ENCODE data around the gene PDZRN4. TPM values are rescaled to one million over a fixed set of nuclear protein-coding genes. Genes with fewer than 3 reads are reported as not detected.

Gene PDZRN4
- total RNA-seq, 2 donors from 2014 or later: 0.35 to 3.5 TPM

- no peak overlapping the region for H3K27ac ChIP-seq
- H3K4me3 ChIP-seq: no peak overlapping the region
- no peak overlapping the region for H3K9ac ChIP-seq (ENCODE audit: low read depth in 2 of 2, low read length in 2 of 2)
- DNase-seq: no peak
- H3K27me3 ChIP-seq: no peaks in the 10 kb centered on the region
- H3K4me1 ChIP-seq: no peaks in the 10 kb centered on the region
- H3K9me3 ChIP-seq: no peaks in the 10 kb centered on the region
- no peaks in the 10 kb centered on the region for H3K36me3 ChIP-seq
- TF ChIP-seq, protein P1, sequence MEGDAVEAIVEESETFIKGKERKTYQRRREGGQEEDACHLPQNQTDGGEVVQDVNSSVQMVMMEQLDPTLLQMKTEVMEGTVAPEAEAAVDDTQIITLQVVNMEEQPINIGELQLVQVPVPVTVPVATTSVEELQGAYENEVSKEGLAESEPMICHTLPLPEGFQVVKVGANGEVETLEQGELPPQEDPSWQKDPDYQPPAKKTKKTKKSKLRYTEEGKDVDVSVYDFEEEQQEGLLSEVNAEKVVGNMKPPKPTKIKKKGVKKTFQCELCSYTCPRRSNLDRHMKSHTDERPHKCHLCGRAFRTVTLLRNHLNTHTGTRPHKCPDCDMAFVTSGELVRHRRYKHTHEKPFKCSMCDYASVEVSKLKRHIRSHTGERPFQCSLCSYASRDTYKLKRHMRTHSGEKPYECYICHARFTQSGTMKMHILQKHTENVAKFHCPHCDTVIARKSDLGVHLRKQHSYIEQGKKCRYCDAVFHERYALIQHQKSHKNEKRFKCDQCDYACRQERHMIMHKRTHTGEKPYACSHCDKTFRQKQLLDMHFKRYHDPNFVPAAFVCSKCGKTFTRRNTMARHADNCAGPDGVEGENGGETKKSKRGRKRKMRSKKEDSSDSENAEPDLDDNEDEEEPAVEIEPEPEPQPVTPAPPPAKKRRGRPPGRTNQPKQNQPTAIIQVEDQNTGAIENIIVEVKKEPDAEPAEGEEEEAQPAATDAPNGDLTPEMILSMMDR (IDR thresholded peaks at IDR 0.05): no peak
- intact Hi-C loops (cut with DNase I): no loop called here
Measured at GRCh38 chr12:41514021-41514777, 326.1 kb downstream of the PDZRN4 start.

GRCh38 chr12:41514907-41515306 lies 326.8 kb downstream of the PDZRN4 start:
- H3K4me3 ChIP-seq: no peak overlapping the region
- no peaks in the 10 kb centered on the region for H3K4me1 ChIP-seq
- DNase-seq: no peak
- no peaks in the 10 kb centered on the region for H3K36me3 ChIP-seq
- TF ChIP-seq, protein P1 (IDR thresholded peaks at IDR 0.05): no peak
- H3K27me3 ChIP-seq: no peaks in the 10 kb centered on the region
- intact Hi-C loops (cut with DNase I): no loop called here
- no peak overlapping the region for H3K9ac ChIP-seq (ENCODE audit: low read depth in 2 of 2, low read length in 2 of 2)
- H3K9me3 ChIP-seq: no peaks in the 10 kb centered on the region
- no peak overlapping the region for H3K27ac ChIP-seq

DNA sequence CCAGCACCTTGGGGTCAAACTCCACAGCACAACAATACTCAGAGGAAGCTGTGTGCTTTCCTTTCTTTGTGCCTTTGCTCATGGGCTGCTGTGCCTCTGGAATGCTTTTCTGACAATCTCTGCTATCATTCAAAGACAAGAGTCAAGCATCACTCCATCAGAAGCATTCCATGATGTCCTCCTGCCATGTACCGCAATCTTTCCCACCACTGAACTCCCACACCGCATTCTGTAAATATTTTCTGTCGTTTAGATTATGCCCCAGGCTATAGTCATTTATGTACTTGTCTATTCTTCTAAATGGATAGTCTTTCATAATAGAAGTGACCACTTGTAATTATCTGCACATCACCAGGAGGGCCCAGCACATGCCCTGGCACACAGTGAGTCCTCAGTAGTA lies 327.8 kb downstream of the PDZRN4 start:
- intact Hi-C loops (cut with DNase I): no loop called here
- no peak for DNase-seq
- Histone ChIP-seq H3K27me3 (no peaks in the 10 kb centered on the region), H3K36me3 (no peaks in the 10 kb centered on the region), H3K27ac (no peak overlapping the region), H3K9ac (ENCODE audit: low read depth in 2 of 2, low read length in 2 of 2) (no peak overlapping the region), H3K9me3 (no peaks in the 10 kb centered on the region), H3K4me3 (no peak overlapping the region), H3K4me1 (no peaks in the 10 kb centered on the region)
- TF ChIP-seq, protein P1 (IDR thresholded peaks at IDR 0.05): no peak

DNA sequence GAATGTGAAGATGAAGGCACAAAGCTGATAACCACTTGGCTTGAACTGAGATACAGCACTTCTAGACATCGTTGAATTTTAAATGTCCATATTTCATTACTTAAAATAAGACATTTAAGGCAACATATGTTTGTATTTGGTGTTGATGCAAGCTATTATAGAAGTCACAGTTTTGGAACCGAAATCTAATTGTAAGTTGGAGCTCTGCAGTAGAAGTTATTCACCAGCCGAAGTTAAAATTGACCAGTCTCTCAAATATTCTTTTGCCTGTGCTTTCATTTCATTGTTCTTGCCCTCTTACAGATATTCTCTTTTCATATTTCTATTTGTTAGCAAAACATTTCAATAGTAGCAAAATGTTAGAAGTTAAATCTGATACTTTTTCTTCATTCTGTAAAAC lies 332.7 kb downstream of the PDZRN4 start:
- no peak overlapping the region for H3K9ac ChIP-seq (ENCODE audit: low read depth in 2 of 2, low read length in 2 of 2)
- no peaks in the 10 kb centered on the region for H3K27me3 ChIP-seq
- H3K4me1 ChIP-seq: no peaks in the 10 kb centered on the region
- TF ChIP-seq, protein P1 (IDR thresholded peaks at IDR 0.05): no peak
- H3K36me3 ChIP-seq: no peaks in the 10 kb centered on the region
- H3K4me3 ChIP-seq: no peak overlapping the region
- intact Hi-C loops (cut with DNase I): no loop called here
- H3K27ac ChIP-seq: no peak overlapping the region
- no peaks in the 10 kb centered on the region for H3K9me3 ChIP-seq
- DNase-seq: no peak

- intact Hi-C loops (cut with DNase I): no loop called here
- Histone ChIP-seq H3K9me3 (no peaks in the 10 kb centered on the region), H3K4me3 (no peak overlapping the region), H3K36me3 (no peaks in the 10 kb centered on the region), H3K4me1 (no peaks in the 10 kb centered on the region), H3K9ac (ENCODE audit: low read depth in 2 of 2, low read length in 2 of 2) (no peak overlapping the region), H3K27me3 (no peaks in the 10 kb centered on the region), H3K27ac (no peak overlapping the region)
- TF ChIP-seq, protein P1 (IDR thresholded peaks at IDR 0.05): no peak
- no peak for DNase-seq
Measured at GRCh38 chr12:41521872-41522379, 333.8 kb downstream of the PDZRN4 start.
